Measurements from ENCODE around the gene TP63.
"Not testable (repeated sequence)": the region's sequence is repeated elsewhere in the genome, so short reads cannot be mapped to it uniquely, and the experiment has no call there.

The TP63 gene

DNA sequence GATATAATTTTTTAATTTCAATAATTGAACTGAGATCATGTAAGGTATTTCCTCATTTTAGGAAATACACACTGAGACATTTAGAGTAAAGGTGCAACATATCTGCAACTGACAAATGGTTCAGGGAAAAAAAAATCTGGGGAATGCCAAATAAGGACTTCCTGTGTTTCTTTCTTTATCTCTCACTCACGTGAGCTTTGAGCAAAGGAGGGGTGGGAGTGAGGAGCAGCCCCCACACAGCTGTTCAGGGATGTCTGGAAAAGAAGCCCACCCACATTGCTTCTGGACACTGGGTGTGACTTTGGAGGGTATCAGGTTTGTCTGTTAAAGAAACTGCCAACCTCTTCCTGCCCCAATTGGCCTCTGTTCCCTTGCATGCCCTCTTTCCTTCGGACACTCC lies 5.6 kb upstream of the TP63 start:
- no peak for DNase-seq (ENCODE audit: low spot score)

DNA sequence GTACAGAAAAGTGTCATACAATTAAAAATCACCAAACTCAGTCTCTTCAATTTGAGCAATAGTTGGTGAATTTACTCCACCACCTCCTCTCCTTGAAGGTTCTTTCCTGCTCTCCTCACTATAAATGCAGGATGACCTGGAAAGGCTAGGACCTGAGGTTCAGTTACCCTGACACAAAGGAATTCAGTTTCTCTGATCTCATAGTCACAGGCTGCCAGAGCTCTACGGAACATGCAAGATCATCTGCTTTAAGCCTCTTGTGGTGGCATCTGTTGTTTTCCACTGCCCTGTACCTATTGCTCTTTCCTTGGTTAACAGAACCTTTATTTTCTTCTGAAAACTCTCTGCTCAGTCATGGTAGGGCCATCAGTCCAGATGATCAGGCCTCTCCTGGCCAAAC lies 4.9 kb upstream of the TP63 start:
- DNase-seq (ENCODE audit: low spot score): no peak

DNA sequence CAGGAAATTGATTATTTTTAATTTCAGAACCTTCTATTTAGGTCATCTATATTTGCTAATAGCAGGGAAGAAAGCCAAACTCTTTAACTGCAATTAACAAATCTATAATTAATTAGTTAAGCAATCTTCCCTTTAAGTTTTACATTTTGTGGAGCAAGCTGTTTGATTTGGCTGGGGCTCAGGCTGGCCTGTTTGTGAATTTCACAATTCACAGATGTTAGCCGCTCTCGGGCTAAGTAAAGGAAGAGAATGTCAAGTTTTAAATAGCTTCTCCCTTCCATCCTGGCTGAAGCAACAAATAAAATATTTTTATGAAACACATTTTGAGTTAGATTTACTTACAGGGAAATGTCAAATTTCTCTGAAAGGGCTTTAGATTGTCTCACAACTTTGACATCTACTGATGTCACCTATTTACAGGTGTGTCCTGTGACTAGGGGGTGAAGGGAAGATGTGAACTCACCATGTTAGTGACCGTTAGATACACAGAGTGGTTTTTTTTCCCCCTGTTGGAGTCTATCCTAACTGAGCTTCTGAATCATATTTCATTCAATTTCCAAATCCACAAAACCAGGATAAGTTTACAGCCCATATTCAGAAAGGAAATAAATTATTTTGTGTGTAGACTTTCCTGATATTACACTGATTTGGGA lies 1.3 kb upstream of the TP63 start:
- no peak for DNase-seq (ENCODE audit: low spot score)

DNA sequence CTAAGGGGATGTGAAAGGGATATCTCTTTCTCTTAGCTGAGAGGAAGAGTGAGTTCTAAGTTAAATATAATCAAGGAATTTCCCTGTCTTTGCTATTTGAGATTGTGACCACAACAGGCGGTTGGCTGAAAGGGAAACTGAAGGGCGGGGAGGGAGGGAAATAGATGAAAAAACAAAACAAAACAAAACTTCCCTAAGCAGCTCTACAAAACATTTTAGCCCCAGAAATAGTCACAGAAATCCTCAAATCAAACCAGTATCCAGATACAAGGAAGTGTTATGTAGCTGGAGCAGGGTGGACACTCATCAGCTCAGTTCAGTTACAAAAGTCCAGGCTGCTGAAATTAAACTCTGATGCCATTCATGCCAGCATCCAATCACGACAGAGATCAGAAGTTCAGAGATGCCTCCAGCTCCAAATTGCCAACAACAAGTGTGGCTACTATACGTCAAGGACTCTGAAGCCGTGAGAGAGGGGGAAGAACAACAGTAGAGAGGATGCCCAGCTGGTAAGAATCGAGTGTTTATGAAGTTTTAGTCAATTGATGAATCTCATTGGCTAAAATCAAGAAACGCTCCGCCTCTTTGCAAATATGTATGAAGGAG lies 319 bp upstream of the TP63 start:
- no peak for DNase-seq (ENCODE audit: low spot score)

DNA sequence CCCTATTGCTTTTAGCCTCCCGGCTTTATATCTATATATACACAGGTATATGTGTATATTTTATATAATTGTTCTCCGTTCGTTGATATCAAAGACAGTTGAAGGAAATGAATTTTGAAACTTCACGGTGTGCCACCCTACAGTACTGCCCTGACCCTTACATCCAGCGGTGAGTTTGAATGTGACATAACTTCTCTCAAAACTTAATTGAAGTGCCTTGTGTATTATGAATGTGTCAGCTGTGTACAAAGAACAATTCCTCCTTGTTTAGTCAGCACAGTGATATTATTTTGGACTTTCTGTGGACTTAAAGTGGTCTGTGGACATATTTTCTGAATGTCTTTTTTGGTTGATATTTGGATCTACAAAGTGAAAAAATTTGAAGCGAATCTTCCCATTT lies 220 bp downstream of the TP63 start:
- DNase-seq (ENCODE audit: low spot score): no peak

DNA sequence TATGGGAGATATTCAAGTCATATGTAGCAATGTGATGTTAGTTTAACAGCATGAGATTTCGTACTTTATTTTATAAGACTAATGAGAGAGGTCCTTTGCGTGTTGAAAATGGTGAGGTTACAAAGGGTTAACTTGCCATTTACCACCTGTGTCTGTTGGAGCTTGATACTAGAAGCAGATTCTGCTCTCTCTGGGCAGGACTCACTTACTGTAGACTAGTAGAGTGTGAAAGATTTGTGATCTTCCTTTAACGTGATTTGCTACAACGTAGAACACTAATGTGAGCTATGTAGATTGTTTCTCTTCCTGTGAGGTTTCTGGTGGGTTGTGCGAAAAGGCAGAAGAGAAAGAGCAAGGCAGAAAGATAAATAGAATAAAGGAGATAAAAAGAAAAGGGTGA lies 1.1 kb downstream of the TP63 start:
- no peak for DNase-seq (ENCODE audit: low spot score)

DNA sequence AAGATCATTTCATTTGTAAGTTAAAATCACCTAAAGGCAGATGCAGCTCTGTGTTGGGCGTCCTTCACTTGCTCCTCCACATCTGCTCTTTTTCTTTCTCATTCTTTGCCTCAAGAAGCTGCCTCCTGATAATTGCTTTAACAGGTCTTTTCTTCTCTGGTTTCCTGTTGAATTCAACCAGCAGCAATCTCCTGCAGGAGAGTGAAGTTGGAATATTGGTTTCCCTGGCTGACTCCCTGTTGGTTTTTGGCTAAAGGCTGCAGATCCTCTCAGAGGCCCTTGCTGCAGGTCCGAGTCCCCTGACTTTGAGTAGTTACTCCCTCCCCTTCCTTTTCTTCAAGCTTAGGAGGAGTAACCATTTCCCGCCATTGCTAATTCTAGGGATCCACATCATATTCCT lies 4.2 kb downstream of the TP63 start:
- no peak for DNase-seq (ENCODE audit: low spot score)

DNA sequence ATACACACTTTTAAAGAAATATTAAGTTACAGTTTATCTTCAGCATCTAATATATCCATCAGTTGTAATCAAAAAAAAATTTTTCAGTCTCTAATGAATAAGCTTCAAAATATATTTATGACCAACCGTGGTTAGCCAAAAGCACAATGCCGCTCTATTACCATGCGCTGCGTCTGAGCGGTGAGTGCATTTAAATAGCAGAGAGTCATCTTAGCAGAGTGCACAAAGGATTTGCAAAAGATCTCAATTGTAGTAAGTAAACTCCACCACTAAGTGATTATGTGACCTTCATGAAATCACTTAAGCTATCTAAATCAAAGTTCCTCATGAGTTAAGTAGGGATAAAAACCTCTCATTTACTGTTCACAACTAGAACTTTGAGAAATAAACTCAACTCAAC lies 4.9 kb downstream of the TP63 start:
- DNase-seq (ENCODE audit: low spot score): no peak

DNA sequence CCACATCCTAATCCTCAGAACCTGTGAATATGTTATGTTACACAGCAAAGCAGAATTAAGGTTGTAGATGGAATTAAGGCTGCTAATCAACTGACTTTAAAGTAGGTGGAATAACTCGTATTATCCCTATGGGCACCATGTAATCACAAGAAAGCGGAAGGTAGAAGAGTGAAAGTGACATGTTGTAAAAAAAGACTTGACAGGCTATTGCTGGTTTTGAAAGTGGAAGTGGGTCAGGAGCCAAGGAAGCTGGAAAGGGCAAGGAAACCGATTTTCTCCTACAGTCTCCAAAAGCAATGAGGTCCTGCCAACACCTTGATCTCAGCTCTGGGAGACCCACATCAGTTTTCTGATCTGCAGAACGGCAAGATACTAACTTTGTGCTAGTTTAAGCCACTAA lies 6.6 kb downstream of the TP63 start:
- DNase-seq (ENCODE audit: low spot score): no peak

DNA sequence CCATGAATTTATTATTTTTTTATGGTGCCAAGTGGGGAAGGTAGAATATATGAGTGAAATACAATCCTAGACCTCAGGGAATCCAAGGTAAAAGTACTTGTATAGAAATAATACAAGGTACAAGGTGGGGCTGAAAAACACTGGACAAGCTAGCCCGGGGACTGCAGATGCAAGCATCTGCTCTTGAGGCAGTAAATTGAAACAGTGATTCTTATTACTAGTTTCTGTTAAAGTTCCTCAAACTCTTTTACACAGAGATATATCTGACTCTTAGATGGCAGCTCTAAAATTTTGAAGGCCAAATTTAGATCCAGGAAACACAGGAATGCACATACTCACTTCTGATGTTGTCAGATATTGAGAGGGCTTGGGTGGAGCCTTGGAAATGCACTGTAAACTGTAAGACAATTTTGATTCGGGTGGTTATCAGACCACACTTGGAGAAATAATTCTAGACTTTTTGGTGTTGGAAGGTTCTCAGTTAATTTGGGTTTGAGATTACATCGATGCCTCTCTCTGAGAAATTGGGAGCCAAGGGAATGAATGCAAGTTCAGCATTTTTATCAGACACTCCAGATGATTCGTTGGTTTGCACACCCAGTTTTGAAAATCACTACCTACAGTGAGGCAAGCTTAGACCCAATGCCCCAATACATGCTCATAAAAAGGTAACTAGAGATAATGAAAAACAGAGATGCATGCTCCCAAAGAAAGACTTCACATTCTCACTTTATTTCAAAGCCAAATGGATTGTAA lies 7.3 kb downstream of the TP63 start:
- no peak for DNase-seq (ENCODE audit: low spot score)

DNA sequence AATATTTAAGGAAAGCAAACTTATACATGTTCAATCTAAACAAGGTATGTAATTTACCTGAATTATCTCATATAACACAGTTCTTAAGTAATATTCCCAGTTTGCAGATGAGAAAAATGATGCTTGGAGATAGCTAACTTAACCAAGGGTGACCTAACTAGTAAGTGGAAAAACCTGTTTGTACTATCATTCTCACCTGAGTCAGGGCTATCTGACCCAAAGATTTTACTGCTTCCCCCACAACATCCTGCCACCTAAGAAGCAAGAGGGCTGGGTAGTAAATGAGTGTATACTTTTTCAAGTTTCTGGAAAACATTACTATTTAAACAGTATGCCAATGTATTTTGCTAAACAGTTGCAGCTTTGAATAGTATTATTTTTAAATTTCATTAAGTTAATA lies 10.6 kb downstream of the TP63 start:
- DNase-seq (ENCODE audit: low spot score): no peak

DNA sequence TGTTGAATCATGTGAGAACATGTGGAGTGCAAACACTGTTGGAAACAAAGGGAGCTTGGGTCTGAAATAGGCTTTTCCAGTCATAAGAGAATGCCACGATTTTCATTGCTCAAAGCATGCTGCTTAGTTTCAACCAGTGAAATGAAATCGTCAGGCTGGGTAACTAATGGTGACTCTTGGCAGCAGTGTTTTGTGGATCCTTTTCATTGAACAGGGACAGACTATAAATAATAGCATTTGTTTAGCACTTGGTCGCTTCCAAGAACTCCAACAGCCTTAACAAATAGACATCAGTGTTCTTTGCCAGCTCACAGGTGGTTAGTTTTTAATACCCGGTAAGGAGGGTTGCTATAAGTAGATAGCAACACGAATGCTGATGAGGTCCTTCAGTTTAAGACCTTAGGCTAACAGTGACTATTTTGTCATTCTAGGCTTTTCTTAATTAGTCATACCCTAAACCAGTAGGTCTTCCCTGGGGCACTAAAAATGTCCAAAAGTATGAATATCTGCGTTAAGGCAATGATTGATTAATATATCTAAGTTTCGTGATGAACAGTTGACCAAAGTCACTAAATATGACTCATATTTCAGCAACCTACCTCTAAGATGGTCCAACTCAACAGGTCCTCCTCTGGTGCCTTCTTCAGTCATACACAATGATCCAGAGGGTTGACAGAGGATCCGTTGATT lies 15.8 kb downstream of the TP63 start:
- no peak for DNase-seq (ENCODE audit: low spot score)

DNA sequence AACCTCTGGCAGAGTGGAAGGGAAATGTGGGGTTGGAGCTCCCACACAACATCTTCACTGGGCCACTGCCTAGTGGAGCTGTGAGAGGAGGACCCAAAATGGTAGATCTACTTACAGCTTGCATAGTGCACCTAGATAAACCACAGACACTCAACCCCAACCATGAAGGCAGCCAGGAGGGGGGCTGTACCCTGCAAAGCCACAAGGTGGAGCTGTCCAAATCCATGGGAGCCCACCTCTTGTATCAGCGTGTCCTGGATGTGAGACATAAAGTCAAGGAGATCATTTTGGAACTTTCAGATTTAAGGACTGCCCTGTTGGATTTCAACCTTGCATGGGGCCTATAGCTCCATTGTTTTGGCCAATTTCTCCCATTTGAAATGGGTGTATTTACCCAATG lies 20.9 kb downstream of the TP63 start:
- DNase-seq (ENCODE audit: low spot score): no peak

DNA sequence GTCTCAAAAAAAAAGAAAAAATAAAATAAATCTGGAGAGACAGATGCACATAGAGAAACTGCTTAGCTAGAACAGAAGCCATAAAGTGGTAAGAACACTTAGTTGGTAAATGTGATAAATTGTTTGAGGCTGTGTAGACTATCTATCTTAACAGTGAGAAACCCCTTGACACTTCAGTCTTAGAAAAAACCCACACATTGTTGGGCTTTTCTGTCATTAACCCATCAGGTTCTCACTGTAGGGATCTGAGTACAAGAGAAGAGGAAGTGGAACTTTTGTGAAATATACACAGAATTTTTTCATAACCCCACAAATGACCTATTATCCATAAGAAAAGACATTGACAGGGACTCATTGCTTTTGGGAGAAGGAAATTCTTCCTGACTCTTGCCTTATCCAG lies 24.4 kb downstream of the TP63 start:
- no peak for DNase-seq (ENCODE audit: low spot score)

DNA sequence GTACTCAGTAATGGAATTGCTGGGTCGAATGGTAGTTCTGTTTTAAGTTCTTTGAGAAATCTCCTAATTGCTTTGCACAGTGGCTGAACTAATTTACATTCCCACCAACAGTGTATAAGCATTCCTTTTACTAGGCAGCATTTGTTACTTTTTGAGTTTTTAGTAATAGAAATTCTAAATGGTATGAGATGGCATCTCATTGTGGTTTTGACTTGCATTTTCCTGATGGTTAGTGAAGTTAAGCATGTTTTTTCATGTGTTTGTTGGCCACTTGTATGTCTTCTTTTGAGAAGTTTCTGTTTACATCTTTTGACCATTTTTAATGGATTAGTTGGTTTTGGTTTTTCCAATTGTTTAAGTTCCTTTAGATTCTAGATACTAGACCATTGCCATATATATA lies 28.4 kb downstream of the TP63 start:
- no peak for DNase-seq (ENCODE audit: low spot score)

DNA sequence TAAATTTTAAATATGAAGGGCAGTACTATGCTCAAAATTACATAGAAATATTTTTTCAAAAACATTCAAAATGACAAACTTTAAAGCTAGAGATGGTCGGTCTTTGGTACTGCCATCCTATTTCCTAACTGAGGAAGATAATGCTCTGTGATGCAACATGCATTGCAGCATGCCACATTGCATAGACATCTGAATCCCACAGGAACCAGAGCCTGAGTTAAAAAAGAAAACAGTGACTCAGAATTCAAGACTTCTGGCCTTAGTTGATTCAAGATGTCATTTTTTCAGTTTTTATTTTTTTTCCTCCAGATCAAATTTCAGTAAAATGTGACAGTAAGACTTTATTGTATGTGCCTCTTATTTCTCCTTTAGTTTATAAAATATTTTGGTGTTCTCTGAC lies 33.1 kb downstream of the TP63 start:
- no peak for DNase-seq (ENCODE audit: low spot score)

DNA sequence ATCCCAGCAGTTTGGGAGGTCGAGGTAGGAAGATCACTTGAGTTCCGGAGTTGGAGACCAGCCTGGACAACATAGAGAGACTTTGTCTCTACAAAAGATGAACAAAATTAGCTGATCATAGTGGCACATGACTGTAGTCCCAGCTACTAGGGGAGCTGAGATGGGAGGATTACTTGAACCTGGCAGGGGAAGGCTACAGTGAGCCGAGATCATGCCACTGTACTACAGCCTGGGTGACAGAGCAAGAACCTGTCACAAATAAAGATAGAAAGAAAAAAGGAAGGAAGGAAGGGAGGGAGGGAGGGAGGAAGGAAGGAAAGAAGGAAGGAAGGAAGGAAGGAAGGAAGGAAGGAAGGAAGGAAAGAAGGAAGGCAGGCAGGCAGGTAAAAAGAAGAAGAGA lies 41.2 kb downstream of the TP63 start:
- not testable (repeated sequence) for DNase-seq (ENCODE audit: low spot score)

DNA sequence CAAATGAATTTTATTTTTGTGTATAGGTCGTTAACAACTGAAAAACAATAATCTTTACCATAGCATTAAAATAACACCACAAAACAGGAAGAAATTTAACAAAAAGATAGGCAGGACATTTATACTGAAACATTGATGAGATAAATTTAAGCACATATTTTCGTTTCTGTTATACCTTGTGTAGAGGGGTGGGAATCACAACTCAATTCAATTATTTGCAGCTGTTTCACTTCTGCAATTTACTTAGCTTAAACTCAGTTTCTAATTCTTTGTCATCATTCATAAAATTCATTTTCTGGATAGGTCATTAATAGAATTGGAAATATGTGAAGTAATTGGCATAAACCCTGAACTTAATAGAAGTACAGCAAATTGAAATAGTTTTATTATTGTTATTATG lies 42.3 kb downstream of the TP63 start:
- no peak for DNase-seq (ENCODE audit: low spot score)

DNA sequence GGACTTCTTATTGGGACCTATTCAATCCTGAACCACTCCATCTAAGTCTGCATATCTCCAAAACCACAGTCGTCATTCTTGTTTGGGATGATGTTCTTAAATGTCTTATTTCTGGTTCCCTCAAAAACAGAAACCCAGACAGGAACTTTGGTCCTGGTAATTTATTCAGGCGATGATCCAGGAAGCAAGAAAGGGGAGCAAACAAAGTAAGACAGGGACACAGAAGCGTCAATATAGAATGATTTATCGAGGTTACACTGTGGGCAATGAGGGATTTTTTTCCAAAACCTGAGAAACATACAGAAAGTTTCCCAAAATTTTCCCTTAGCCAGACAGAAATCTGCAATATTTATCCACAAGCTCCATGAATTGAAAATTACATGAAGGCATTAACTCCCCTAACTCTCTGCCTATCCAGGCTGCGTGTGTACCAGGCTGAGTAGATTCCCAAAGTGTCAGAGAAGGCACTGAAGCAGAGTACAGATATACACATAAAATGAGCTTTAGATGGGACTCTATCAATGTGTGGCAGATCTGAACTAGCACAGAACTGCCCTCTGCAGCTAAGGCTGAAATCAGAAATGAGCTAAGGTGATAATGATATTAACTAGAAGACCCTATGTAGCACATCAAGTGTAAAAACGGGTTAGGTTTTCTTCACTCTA lies 43.2 kb downstream of the TP63 start:
- DNase-seq (ENCODE audit: low spot score): no peak

DNA sequence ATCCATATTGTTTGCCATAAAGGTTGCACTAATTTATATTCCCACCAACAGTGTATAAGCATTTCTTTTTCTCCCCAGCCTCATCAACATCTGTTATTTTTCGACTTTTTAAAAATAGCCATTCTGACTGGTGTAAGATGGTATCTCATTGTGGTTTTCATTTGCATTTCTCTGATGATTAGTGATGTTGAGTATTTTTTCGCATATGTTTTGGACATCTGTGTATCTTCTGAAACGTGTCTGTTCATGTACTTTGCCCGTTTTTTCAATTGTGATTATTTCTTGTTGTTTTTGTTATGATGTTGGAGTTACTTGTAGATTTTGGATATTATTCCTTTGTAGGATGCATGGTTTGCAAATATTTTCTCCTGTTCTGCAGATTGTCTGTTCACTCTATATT lies 46.5 kb downstream of the TP63 start:
- DNase-seq (ENCODE audit: low spot score): no peak

DNA sequence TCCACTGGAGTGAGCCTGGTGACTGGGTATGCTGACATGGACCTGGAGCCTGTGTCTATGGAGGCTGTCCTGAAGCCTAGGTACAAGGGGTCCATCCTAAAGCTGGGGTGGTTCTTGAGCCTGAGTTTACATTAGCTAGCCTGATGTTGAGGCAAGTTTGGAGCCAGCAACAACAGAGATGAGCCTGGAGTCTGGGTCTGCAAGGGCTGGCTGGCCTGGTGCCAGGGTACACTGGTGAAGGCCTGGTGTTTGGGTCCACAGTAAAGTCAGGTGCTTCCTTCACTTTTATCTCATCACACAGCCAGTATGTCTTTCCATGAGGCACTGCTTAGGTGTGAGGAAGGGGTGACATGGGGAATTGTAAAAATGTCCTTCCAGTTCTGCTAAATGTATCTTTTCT lies 49.5 kb downstream of the TP63 start:
- DNase-seq (ENCODE audit: low spot score): no peak

DNA sequence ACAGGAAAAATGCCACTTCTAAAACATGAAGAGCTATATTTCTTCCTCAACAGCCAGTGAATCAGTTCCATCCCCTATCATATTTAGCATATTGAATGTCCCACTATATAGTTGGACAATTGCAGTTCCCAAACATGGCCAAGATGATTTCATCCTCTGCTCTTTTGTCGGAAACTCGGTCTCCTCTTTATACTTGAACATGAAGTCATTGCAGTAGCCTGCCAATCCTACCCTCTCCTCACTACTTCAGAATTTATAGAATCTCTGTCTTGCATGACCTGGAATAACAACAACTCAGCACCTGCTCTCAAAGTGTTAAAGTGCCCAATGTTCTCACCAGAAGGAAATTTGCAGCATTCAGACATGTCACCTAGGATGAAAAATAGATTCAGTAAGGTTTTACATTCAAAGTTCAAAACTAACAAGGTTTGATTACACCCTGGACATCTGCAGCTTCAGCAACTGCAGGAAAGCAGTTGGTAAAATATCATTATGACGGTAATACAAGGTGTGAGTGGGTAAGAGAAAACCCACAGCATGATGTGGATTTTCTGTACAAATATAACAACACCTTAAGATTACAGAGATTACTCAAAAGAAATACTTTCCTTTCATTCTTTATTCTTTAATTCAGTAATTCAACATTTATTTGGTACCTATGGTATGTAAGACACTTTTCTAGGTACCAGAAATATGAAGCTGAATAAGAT lies 52.5 kb downstream of the TP63 start:
- DNase-seq (ENCODE audit: low spot score): no peak

Measured in SW480 (cell line).